HG03439 (cell line): ENCODE measurements around the gene GRM4.

ENCODE experiments used
- ATAC-seq: cut with Tn5 transposase; IDR thresholded peaks from one replicate; pipeline ENCODE4 v1.9.1; 2021; ENCODE audit warnings: mild to moderate bottlenecking, moderate library complexity; ENCODE audit not compliant: unreplicated experiment

GRM4 gene

DNA sequence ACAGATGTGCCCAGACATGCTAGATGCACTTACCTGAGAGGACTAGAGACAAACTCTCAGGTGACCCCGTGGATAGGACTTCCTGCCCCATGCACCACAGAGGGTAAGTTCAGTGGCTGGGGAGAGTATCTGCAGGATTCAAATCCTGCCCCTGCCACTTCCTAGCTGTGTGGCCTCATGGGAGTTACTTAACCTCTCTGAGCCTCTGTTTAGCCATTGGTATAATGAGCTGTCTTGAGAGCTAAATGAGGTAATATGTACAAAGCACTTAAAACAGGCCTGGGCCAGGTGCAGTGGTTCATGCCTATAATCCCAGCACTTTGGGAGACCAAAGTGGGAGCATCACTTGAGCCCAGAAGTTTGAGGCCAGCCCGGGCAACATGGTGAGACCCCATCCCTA, 59.3 kb downstream of the GRM4 start:
- ATAC-seq: no peak

GRCh38 chr6:34085453-34086170, 60.3 kb downstream of the GRM4 start:
- ATAC-seq: no peak

GRCh38 chr6:34084591-34085290, 61.1 kb downstream of the GRM4 start:
- no peak for ATAC-seq

DNA sequence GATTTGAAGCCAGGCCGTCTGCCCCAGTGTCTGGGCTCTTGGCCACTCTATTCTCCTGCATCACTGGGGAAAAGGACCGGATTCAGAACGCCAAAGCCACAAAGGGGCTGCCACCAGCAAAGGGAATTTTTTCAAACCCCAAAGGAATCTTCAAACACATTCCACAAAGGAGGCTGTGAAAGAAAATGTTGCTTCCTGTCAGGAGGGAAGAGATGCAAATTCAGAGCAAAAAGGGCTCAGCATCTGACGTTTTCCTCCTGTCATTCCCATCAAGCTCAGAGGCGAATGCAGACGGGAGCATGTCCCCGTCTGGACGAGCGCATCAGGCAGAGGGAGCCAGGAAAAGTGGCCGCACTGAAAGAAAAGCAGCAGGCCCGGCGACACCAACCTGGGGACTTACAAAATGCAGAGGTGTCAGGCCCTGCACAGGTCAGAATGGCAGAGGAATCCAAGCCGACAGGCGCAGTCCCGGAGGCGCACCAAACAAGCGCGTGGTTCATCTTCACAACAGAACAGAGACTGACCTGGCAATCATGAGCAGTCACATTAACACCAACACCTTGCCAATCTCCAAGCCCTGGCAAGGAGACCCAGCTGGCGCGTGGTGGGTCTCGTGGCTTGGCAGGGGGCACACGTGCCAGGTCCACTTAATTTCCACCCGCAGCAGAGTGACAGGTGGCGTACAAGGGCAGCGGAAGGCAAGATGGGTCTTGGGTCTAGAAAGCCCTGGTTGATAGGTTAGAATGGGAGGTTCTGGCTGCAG, 62.8 kb downstream of the GRM4 start:
- ATAC-seq: no peak

DNA sequence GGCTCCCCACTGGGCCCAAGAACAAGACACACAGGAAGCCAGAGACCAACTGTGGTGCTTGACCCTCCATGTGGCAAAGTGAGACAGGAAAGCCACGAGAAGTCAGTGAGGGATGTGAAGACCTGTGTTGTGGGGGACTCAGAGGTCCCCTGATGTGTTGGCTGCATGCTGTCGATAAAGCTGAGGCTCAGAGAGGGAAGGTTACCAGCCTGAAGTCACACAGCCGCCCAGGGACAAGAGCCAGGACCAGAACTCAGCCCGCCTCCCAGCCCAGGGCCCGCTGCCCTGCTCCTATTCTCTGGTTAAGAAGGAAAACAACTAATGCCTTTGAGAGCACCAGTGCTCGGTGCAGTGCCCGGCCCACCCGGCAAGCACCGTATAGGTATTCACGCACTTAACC, 63.5 kb downstream of the GRM4 start:
- ATAC-seq: no peak

- ATAC-seq: no peak
Observed at GRCh38 chr6:34080357-34080756, 65.5 kb downstream of the GRM4 start.

GRCh38 chr6:34079899-34080298, 66.0 kb downstream of the GRM4 start:
- ATAC-seq: no peak

GRCh38 chr6:34075906-34076305, 70.0 kb downstream of the GRM4 start:
- ATAC-seq: no peak

DNA sequence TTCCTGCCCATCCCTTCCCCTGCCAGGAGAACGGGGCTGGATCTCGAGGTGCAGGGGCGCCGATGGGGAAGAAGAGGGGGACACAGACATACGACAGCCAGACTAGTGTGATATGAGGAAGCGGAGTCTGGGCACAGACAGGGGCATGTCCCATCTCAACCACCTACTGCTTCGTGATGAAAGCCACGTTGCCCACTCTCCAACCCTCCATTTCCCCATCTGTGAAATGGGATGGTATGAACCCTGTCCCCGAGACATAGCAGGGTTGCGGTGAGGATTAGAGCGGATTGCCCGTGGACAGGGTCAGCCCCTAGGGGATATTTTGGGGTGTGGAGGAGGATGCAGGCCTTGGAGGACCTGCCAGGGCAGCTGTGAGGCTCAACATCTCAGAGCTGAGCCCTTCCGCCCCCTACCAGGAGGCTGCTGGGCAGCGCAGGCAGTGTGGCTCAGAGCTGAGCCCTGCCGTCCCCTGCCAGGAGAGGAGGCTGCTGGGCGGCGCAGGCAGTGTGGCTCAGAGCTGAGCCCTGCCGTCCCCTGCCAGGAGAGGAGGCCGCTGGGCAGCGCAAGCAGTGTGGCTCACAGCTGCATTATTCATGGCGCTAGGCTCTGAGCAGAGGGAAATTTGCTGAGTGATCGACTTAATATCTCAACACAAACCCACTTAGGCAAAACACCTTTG, 71.7 kb downstream of the GRM4 start:
- ATAC-seq: no peak

- no peak for ATAC-seq
Observed at GRCh38 chr6:34073540-34073939, 72.3 kb downstream of the GRM4 start.

DNA sequence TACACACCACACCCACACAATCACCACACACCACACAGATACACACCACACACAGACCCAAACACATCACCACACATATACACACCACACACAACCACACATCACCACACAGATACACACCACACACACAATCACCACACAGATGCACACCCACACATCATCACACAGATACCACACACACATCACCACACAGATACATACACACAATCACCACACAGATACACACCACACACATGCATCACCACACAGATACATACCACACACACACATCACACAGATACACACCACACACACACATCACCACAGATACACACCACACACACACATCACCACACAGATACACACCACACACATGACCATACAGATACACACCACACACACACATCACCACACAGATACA, 73.2 kb downstream of the GRM4 start:
- no peak for ATAC-seq

GRCh38 chr6:34071884-34072379, 74.0 kb downstream of the GRM4 start:
- ATAC-seq: no peak

DNA sequence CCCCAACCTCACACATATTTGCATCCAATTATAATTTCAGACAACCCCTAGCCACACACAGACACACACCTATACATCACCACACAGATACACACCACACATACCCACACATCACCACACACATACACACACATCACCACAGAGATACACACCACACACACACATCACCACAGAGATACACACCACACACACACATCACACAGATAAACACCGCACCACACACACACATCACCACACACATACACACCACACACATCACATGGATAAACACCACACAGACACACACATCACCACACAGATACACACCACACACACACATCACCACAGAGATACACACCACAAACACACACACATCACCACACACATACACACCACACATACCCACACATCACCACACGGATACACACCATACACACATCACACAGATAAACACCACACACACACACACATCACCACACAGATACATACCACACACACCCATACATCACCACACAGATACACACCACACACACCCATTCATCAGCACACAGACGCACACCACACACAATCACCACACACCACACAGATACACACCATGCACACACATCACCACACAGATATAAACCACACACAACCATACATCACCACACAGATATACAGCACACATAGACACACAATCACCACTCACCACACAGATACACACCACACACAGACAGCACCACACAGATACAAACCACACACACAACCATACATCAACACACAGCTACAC, 74.6 kb downstream of the GRM4 start:
- no peak for ATAC-seq

DNA sequence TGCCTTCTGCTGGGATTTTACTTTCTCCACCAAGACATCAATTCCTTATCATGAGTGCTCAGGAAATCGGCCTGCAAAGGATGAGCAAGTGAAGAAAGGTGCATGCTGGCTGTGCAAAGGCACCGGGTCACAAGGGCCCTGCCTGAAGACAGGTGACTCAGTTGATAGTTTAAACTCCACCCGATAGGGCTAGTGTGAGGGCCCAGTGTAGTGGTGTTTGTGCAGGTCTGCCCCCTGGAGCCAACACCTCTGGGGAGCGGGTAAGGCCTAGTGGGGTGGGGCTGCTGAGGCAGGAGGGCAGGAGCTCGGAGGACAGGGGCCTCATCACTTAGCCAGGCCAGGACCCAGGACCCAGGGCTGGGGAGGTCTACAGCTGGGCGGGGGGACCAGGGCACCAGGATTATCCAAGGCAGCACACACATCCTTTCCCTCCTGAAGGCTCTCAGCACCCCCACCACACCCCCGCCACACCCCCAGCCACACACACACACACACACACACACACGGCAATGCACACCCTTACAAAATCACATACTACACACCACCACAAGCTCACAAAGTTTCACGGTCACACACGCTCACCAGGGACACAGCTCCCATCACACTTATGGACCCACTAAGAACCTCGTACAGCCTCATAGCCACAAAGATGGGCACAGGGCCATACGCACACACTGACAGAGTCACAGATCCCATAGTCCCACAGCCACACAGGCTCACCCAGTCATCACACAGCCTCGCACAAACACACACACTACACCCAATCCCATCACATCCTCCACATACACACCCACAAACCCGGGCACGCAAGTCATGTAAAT, 75.4 kb downstream of the GRM4 start:
- ATAC-seq: no peak

- no peak for ATAC-seq
Observed at GRCh38 chr6:34068462-34069044, 77.3 kb downstream of the GRM4 start.

DNA sequence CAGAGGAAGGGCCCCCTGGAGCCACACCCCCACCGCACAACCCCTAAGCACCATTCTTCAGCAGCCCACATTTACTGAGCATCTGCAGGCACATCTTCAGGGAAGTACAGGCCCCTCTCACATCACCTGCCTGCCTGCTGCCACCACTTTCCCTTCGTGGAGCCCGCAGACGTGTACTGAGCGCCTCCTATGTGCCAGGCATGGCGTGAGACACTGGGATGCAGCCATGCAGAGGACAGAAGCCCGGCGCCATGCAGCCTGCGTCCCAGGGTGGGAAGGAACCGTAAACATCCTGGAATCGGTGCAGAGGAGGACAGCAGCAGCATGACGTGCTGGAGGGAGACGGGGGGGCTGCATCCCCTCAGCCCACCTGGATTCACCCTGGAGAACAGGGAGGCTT, 78.1 kb downstream of the GRM4 start:
- no peak for ATAC-seq

GRCh38 chr6:34066772-34067770, 78.8 kb downstream of the GRM4 start:
- no peak for ATAC-seq

GRCh38 chr6:34066218-34066571, 79.7 kb downstream of the GRM4 start:
- no peak for ATAC-seq
